IMR-90 (cell line): ENCODE results near the gene FBXL16. TPM values are rescaled to one million over a fixed set of nuclear protein-coding genes. Genes with fewer than 3 reads are reported as not detected.
A peak's percentile ranks its signal among the peaks of the same experiment; 100 is the strongest.

Experiments
- ATAC-seq: fragments of 200-7000 bp; cut with Tn5 transposase; 2 replicates; pipeline ENCODE4 v1.9.1; 2020; ENCODE audit warnings: low read depth, mild to moderate bottlenecking, moderate library complexity
- BruUV-seq: library from RNA; stranded (reverse); fragments of 400-500 nt; replicated peaks from 2 replicates; lab custom pipeline; 2021; lab: Mats Ljungman, UMichigan
- CTCF ChIA-PET: fragments of 300-600 bp; formaldehyde crosslinking; extraction: SDS; loops from one replicate; lab custom pipeline; 2021; ENCODE audit warnings: antibody characterized with exemption; lab: Yijun Ruan, JAX
- POLR2A ChIA-PET: fragments of 300-600 bp; sonication (Branson Sonifier 250); formaldehyde crosslinking; loops from one replicate; lab custom pipeline; 2022; ENCODE audit warnings: antibody characterized with exemption; ENCODE audit not compliant: unreplicated experiment; lab: Charles Lee
- DNase-seq: peaks from one replicate; pipeline ENCODE4 v3.0.0; 2013
- H2AFZ ChIP-seq: replicated peaks from 2 replicates; pipeline ENCODE3; 2013; ENCODE audit warnings: low read length, mild to moderate bottlenecking; ENCODE audit not compliant: poor library complexity
- H2AK5ac ChIP-seq: 2 replicates; pipeline ENCODE4 v1.6.1; 2013; ENCODE audit warnings: low read depth, low read length, inconsistent platforms
- H2AK9ac ChIP-seq: replicated peaks from 2 replicates; pipeline ENCODE3; 2013; ENCODE audit warnings: mild to moderate bottlenecking, low read depth, low read length, moderate library complexity; ENCODE audit not compliant: poor library complexity
- H2BK120ac ChIP-seq: 2 replicates; pipeline ENCODE4 v1.6.1; 2013; ENCODE audit warnings: low read depth, low read length, inconsistent platforms
- H2BK15ac ChIP-seq: 3 replicates; pipeline ENCODE4 v1.6.1; 2013; ENCODE audit warnings: low read depth, low read length, inconsistent platforms
- H2BK20ac ChIP-seq: 2 replicates; pipeline ENCODE4 v1.6.1; 2013; ENCODE audit warnings: low read depth, mild to moderate bottlenecking, inconsistent platforms, low read length, moderate library complexity
- H2BK5ac ChIP-seq: 2 replicates; pipeline ENCODE4 v1.6.1; 2013; ENCODE audit warnings: mild to moderate bottlenecking, low read depth, low read length, inconsistent platforms; ENCODE audit not compliant: poor library complexity, severe bottlenecking
- H3K14ac ChIP-seq: replicated peaks from 2 replicates; pipeline ENCODE4 v1.6.1; 2013; ENCODE audit warnings: low read depth, low read length, inconsistent platforms
- H3K18ac ChIP-seq: 2 replicates; pipeline ENCODE4 v1.6.1; 2013; ENCODE audit warnings: low read depth, low read length, control low read depth
- H3K23ac ChIP-seq: 2 replicates; pipeline ENCODE4 v1.6.1; 2013; ENCODE audit warnings: low read depth, low read length, inconsistent platforms
- H3K27ac ChIP-seq: 2 replicates; pipeline ENCODE4 v1.5.1; 2013; ENCODE audit warnings: mild to moderate bottlenecking, control low read depth, low read length; ENCODE audit not compliant: insufficient read depth
- H3K27me3 ChIP-seq: 2 replicates; pipeline ENCODE4 v1.6.1; 2013; ENCODE audit warnings: low read length; ENCODE audit not compliant: control insufficient read depth, insufficient read depth
- H3K36me3 ChIP-seq: 2 replicates; pipeline ENCODE4 v1.6.1; 2013; ENCODE audit warnings: low read length, mixed read lengths; ENCODE audit not compliant: control insufficient read depth, insufficient read depth
- H3K4ac ChIP-seq: 2 replicates; pipeline ENCODE4 v1.6.1; 2013; ENCODE audit warnings: low read depth, low read length, inconsistent platforms
- H3K4me1 ChIP-seq: 2 replicates; pipeline ENCODE4 v1.6.1; 2013; ENCODE audit warnings: low read length, mixed read lengths; ENCODE audit not compliant: control insufficient read depth, insufficient read depth
- H3K4me2 ChIP-seq: 2 replicates; pipeline ENCODE4 v1.6.1; 2013; ENCODE audit warnings: low read depth, mild to moderate bottlenecking, control low read depth, low read length, moderate library complexity
- H3K4me3 ChIP-seq: 2 replicates; pipeline ENCODE4 v1.5.1; 2013; ENCODE audit warnings: low read depth, mild to moderate bottlenecking, control low read depth, low read length, moderate library complexity; ENCODE audit not compliant: insufficient read depth
- H3K56ac ChIP-seq: 2 replicates; pipeline ENCODE4 v1.6.1; 2013; ENCODE audit warnings: low read length, inconsistent platforms; ENCODE audit not compliant: insufficient read depth; ENCODE audit errors: extremely low read depth
- H3K79me1 ChIP-seq, 2 experiments: 2 replicates each; pipeline ENCODE4 v1.6.1; 2013; ENCODE audit warnings: low read length in 2 of 2, inconsistent platforms in 1 of 2, low read depth in 1 of 2
- H3K9ac ChIP-seq: 2 replicates; pipeline ENCODE4 v1.6.1; 2013; ENCODE audit warnings: low read depth, low read length, control low read depth
- H3K9me1 ChIP-seq: 2 replicates; pipeline ENCODE4 v1.6.1; 2013; ENCODE audit warnings: low read length, inconsistent platforms; ENCODE audit not compliant: insufficient read depth
- H3K9me3 ChIP-seq: 2 replicates; pipeline ENCODE4 v1.6.1; 2013; ENCODE audit warnings: low read length; ENCODE audit not compliant: control insufficient read depth, insufficient read depth
- H4K20me1 ChIP-seq: 2 replicates; pipeline ENCODE4 v1.6.1; 2013; ENCODE audit warnings: low read length, inconsistent platforms; ENCODE audit not compliant: insufficient read depth
- H4K5ac ChIP-seq: 2 replicates; pipeline ENCODE4 v1.6.1; 2013; ENCODE audit warnings: mild to moderate bottlenecking, low read depth, low read length, control low read depth
- H4K8ac ChIP-seq, 2 experiments: 2 replicates each; pipeline ENCODE4 v1.6.1; 2013; ENCODE audit warnings: low read depth in 2 of 2, low read length in 2 of 2, control low read depth in 1 of 2, inconsistent platforms in 1 of 2
- H4K91ac ChIP-seq: 2 replicates; pipeline ENCODE4 v1.6.1; 2013; ENCODE audit warnings: low read depth, low read length, inconsistent platforms; ENCODE audit not compliant: insufficient read depth
- BHLHE40 ChIP-seq: fragments of 150-350 bp; IDR thresholded peaks from 2 replicates; pipeline ENCODE4 v1.6.1; 2016; ENCODE audit warnings: mild to moderate bottlenecking, low read depth, low read length
- CTCF ChIP-seq: conservative IDR thresholded peaks from 2 replicates; pipeline ENCODE4 v1.5.1; 2012; ENCODE audit warnings: mild to moderate bottlenecking, low read depth, low read length, improper control_type of control experiment
- MXI1 ChIP-seq: IDR thresholded peaks from 2 replicates; pipeline ENCODE4 v1.6.1; 2012; ENCODE audit warnings: low read depth, mild to moderate bottlenecking, low read length, moderate library complexity, borderline replicate concordance
- POLR2A ChIP-seq: IDR thresholded peaks from 2 replicates; pipeline ENCODE4 v1.6.1; 2012; ENCODE audit warnings: mild to moderate bottlenecking, low read depth, low read length
- WGBS, 2 experiments: methylation state at CpG; one replicate each; pipeline versions ENCODE4 v1.1.5 to v1.1.7; 2013; ENCODE audit warnings: missing lambda C conversion rate in 2 of 2; ENCODE audit not compliant: insufficient read length in 1 of 2; ENCODE audit errors: extremely low coverage in 2 of 2; 5-methylcytosine and 5-hydroxymethylcytosine counted together
- dilution Hi-C: fragments of 300-500 bp; cut with HindIII; formaldehyde crosslinking; loops from one replicate; pipeline ENCODE4 v1.14.3; 2018; ENCODE audit warnings: low sequenced_read_pairs; ENCODE audit not compliant: unreplicated experiment
- in situ Hi-C: fragments of 300-500 bp; cut with MboI; formaldehyde crosslinking; loops from 3 replicates; pipeline ENCODE4 v1.14.3; 2019; ENCODE audit warnings: low sequenced_read_pairs, inconsistent platforms, mixed read lengths
- intact Hi-C: fragments of 100-400 bp; cut with micrococcal nuclease; formaldehyde crosslinking; loops from 2 replicates; pipeline ENCODE4 v1.10.0; 2022
- polyA plus RNA-seq, 3 experiments: library from polyadenylated mRNA; depleted of rRNA; stranded (reverse); fragments of >200 nt; gene quantifications; 2 replicates each; pipeline ENCODE4 v1.2.3, GENCODE V29; 2012; ENCODE audit warnings: low replicate concordance in 1 of 3
- total RNA-seq: library from RNA; depleted of rRNA; stranded (reverse); fragments of >200 nt; gene quantifications from 2 replicates; pipeline ENCODE4 v1.2.3, GENCODE V29; 2012

FBXL16 gene
- total and polyA plus RNA-seq, 2 of the 4 experiments (the other 2 are of a cell fraction): 0.18 to 2.2 TPM

- Histone ChIP-seq H2AK5ac (no peak overlapping the region), H4K5ac (no peak overlapping the region), H3K27ac (no peak overlapping the region), H3K56ac (no peak overlapping the region), H3K27me3 (no peaks in the 10 kb centered on the region), H2BK5ac (no peak overlapping the region), H2BK120ac (no peak overlapping the region), H3K4me1 (peaks cover 12% of the 10 kb centered on the region), H3K4me2 (no peak overlapping the region), H4K8ac (no peak overlapping the region), H3K9me1 (peaks cover 9% of the 10 kb centered on the region; the same call in 1 of the 2 replicates), H2AK9ac (no peak overlapping the region), H4K20me1 (no peaks in the 10 kb centered on the region), H3K4me3 (no peak overlapping the region), H3K36me3 (peaks cover 3% of the 10 kb centered on the region; the same call in 1 of the 2 replicates), H2AFZ (no peak overlapping the region), H3K9ac (no peak overlapping the region), H4K91ac (no peak overlapping the region), H3K79me1 (peaks cover 10 to 24% of the 10 kb centered on the region in 2 experiments; a peak in 3 of 4 replicates), H3K4ac (no peak overlapping the region), H3K14ac (no peak overlapping the region), H3K23ac (no peak overlapping the region), H3K9me3 (no peaks in the 10 kb centered on the region), H2BK15ac (no peak overlapping the region), H2BK20ac (no peak overlapping the region), H3K18ac (no peak overlapping the region)
- ATAC-seq: no peak
- dilution Hi-C loops: no loop called here
- intact Hi-C loops: no loop called here
- ChIA-PET CTCF (interaction anchor here (0.7 kb wide), 1 partner anchor 809 kb away, joined by 3 read pairs; no protein-coding TSS in a partner anchor), POLR2A (no interaction called here)
- BruUV-seq: no TSS peak
- WGBS, 2 experiments: 73% methylated on average over 8 of the region's 28 CpGs; no CpG with 5 or more reads in 1 of the 2 experiments
- in situ Hi-C loops: no loop called here
- DNase-seq: peak; percentile 13
- no peak for TF ChIP-seq MXI1
- no peak for TF ChIP-seq POLR2A
- no peak for TF ChIP-seq CTCF
- TF ChIP-seq BHLHE40: no peak
Measured at GRCh38 chr16:652454-653305, 52.9 kb downstream of the FBXL16 start.
